ENCODE results near the gene EIF2B1. TPM values are rescaled to one million over a fixed set of nuclear protein-coding genes. Genes with fewer than 3 reads are reported as not detected.

EIF2B1 gene
- total RNA-seq, 1 donor from 2014 or later, result 72.2 TPM

DNA sequence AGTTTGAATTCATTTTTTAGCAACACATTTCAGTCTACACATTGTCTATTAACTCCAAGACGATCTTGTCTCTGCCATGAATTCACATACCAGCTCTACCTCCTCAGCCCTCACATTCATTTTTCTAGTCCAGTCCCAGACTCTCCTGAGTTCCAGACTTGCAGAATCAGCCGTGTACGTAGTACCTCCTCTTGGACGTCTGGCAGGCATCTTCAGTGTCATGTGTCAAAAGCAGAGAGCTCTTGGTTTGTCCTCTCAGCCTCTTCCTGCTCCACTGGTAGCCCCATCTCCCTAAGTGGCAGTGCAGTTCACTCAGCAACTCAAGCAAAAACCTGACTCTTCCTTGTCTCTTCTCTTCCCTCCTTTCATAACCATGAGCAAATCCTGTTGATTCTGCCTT is 22.9 kb upstream of the EIF2B1 start:
- intact Hi-C loops (cut with DNase I), result no loop called here
- DNase-seq (ENCODE audit: low spot score in 2 of 2), result no peak
- H3K27ac ChIP-seq, result no peak overlapping the region
- no peaks in the 10 kb centered on the region for H3K4me1 ChIP-seq
- H3K9me3 ChIP-seq, result no peaks in the 10 kb centered on the region
- H3K27me3 ChIP-seq, result no peaks in the 10 kb centered on the region
- peaks cover 25 to 47% of the 10 kb centered on the region in 2 donors for H3K36me3 ChIP-seq
- TF ChIP-seq, protein P1, sequence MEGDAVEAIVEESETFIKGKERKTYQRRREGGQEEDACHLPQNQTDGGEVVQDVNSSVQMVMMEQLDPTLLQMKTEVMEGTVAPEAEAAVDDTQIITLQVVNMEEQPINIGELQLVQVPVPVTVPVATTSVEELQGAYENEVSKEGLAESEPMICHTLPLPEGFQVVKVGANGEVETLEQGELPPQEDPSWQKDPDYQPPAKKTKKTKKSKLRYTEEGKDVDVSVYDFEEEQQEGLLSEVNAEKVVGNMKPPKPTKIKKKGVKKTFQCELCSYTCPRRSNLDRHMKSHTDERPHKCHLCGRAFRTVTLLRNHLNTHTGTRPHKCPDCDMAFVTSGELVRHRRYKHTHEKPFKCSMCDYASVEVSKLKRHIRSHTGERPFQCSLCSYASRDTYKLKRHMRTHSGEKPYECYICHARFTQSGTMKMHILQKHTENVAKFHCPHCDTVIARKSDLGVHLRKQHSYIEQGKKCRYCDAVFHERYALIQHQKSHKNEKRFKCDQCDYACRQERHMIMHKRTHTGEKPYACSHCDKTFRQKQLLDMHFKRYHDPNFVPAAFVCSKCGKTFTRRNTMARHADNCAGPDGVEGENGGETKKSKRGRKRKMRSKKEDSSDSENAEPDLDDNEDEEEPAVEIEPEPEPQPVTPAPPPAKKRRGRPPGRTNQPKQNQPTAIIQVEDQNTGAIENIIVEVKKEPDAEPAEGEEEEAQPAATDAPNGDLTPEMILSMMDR (IDR thresholded peaks at IDR 0.05), result no peak
- no peak overlapping the region for H3K4me3 ChIP-seq

DNA sequence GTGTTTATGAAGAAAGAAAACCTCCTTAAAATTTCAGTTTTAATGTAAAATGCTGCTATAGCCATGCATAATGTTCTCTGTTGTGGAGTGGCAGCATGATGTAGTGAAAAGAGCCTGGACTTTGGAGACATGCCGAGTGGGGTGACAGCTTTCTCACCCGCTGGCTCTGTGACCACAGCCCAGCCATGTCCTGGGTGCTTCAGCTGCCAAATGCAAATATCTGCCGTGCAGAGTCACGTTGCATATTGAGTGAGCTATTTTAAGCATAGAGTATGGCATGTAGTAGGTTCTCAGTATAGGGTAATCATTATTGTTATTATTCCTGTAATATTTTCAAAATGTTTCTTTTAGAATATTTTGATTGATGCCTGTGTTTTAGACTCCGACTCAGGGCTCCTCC is 21.9 kb upstream of the EIF2B1 start:
- no peaks in the 10 kb centered on the region for H3K27me3 ChIP-seq
- intact Hi-C loops (cut with DNase I), result no loop called here
- no peak overlapping the region for H3K4me3 ChIP-seq
- no peak for DNase-seq (ENCODE audit: low spot score in 2 of 2)
- no peaks in the 10 kb centered on the region for H3K9me3 ChIP-seq
- H3K4me1 ChIP-seq, result no peaks in the 10 kb centered on the region
- peaks cover 31 to 54% of the 10 kb centered on the region in 2 donors for H3K36me3 ChIP-seq
- TF ChIP-seq, protein P1 (IDR thresholded peaks at IDR 0.05), result no peak
- no peak overlapping the region for H3K27ac ChIP-seq

DNA sequence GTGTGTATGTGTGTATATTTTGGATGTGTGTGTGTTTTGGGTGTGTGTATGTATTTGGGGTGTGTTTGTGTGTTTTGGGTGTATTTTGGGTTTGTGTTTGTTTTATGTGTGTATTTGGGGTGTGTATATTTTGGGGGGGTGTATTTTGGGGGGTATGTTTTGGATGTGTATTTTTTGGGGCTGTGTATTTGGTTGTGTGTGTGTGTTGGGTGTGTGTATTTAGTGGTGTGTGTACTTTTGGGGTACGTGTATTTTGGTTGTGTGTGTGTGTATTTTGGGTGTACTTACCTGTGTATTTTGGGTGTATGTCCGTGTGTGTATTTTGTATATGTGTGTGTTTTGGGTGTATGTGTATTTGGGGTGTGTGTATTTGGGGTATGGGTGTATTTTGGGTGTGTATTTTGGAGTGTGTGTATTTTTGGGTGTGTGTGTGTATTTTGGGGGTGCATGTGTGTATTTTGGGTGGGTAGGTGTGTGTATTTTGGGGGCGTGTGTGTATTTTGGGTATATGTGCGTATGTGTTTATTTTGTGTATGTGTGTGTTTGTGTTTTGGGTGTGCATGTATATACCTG is 20.7 kb upstream of the EIF2B1 start:
- DNase-seq (ENCODE audit: low spot score in 2 of 2), result no peak
- intact Hi-C loops (cut with DNase I), result no loop called here
- no peaks in the 10 kb centered on the region for H3K27me3 ChIP-seq
- TF ChIP-seq, protein P1 (IDR thresholded peaks at IDR 0.05), result no peak
- H3K36me3 ChIP-seq, result peaks cover 31 to 48% of the 10 kb centered on the region in 2 donors
- no peak overlapping the region for H3K27ac ChIP-seq
- no peak overlapping the region for H3K4me3 ChIP-seq
- no peaks in the 10 kb centered on the region for H3K4me1 ChIP-seq
- H3K9me3 ChIP-seq, result no peaks in the 10 kb centered on the region

DNA sequence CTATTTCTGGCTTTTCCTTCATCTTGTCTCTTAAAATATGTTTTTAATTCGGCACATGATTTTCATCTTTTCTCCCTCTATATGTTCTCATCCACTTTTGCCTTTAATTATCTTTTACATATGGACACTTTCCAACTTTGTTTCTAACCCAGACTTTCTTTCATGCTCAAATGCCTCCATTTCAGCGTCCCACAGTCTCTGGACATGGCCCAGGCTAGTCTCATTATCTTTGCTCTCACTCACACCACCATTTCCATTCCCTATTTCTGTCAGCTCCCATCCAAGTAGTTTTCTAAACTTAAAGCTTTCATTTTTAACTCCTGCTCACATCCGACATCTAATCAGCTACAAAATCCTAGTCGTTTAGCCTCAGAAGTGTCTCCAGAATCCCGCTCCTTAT is 14.9 kb upstream of the EIF2B1 start:
- intact Hi-C loops (cut with DNase I), result no loop called here
- DNase-seq (ENCODE audit: low spot score in 2 of 2), result no peak

DNA sequence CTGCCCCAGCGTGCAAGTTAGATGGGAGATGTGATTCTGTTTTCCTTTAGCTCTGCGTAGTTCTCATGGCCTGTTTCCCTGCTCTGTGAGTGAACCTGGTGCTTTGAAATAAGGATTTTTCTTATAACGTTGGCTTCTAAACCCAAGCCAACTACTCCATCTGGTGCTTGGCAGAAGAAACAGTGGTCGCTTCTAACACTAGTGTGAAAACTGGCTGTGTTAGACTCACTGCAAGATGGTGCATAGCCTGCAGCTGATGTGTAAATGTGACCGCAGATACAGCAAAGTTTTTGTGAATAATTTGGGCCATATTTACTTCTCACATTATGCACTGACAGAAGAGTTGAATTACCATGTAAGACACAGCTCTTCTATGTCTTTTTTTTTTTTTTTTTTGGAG is 12.4 kb upstream of the EIF2B1 start:
- Histone ChIP-seq H3K27me3 (no peaks in the 10 kb centered on the region), H3K4me1 (no peaks in the 10 kb centered on the region), H3K36me3 (peaks cover 20 to 55% of the 10 kb centered on the region in 2 donors), H3K4me3 (no peak overlapping the region), H3K27ac (no peak overlapping the region), H3K9me3 (no peaks in the 10 kb centered on the region)
- intact Hi-C loops (cut with DNase I), result no loop called here
- DNase-seq (ENCODE audit: low spot score in 2 of 2), result no peak
- TF ChIP-seq, protein P1 (IDR thresholded peaks at IDR 0.05), result no peak

More for the DNA sequence above, 14.9 kb upstream of the EIF2B1 start:
- TF ChIP-seq, protein P1 (IDR thresholded peaks at IDR 0.05), result no peak
- no peaks in the 10 kb centered on the region for H3K27me3 ChIP-seq
- H3K4me3 ChIP-seq, result no peak overlapping the region
- no peak overlapping the region for H3K27ac ChIP-seq
- no peaks in the 10 kb centered on the region for H3K9me3 ChIP-seq
- H3K36me3 ChIP-seq, result peaks cover 29 to 68% of the 10 kb centered on the region in 2 donors
- no peaks in the 10 kb centered on the region for H3K4me1 ChIP-seq

DNA sequence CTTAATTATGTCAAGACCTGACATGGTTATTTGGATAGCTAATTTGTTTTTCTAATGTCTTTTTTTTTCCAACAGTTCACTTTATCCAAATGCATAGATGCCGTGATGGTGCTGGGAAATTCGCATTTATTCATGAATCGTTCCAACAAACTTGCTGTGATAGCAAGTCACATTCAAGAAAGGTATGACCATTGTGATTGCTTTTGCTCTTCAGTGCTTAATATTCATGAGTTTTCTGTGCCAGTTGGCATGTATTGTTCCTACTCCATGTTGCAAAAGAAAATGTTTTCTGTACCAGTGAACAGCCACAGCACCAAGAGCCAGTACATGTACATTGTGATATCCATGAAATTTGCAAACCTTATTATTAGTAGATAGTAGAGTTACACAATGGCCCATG is 11.9 kb upstream of the EIF2B1 start:
- no peak overlapping the region for H3K27ac ChIP-seq
- no peaks in the 10 kb centered on the region for H3K9me3 ChIP-seq
- H3K4me1 ChIP-seq, result no peaks in the 10 kb centered on the region
- H3K36me3 ChIP-seq, result peaks cover 20 to 53% of the 10 kb centered on the region in 2 donors
- no peaks in the 10 kb centered on the region for H3K27me3 ChIP-seq
- no peak for DNase-seq (ENCODE audit: low spot score in 2 of 2)
- intact Hi-C loops (cut with DNase I), result no loop called here
- H3K4me3 ChIP-seq, result no peak overlapping the region
- TF ChIP-seq, protein P1 (IDR thresholded peaks at IDR 0.05), result no peak
